Stomach (tissue), 9 donors: ENCODE data around the gene NTRK2. TPM values are rescaled to one million over a fixed set of nuclear protein-coding genes. Genes with fewer than 3 reads are reported as not detected.

Source experiments
- DNase-seq, 2 donors: peaks; one replicate each; pipeline versions ENCODE4 v3.0.0 to v3.0.0-alpha.2; 2013 to 2019
- H3K27ac ChIP-seq, 5 donors: fragments of 200-600 bp in 4 of 5; sonication (generic) in 4 of 5; one replicate each; pipeline ENCODE4 v1.5.1; 2013 to 2019; ENCODE audit warnings: mild to moderate bottlenecking in 1 of 5, moderate library complexity in 1 of 5
- H3K27me3 ChIP-seq, 3 donors: fragments of 200-600 bp; sonication (generic); one replicate each; pipeline ENCODE4 v1.5.1; 2017 to 2019; ENCODE audit warnings: mixed run types in 1 of 3
- H3K36me3 ChIP-seq, 4 donors: fragments of 200-600 bp; sonication (generic); 1 replicate in 3 of 4; 2 replicates in 1 of 4; pipeline ENCODE4 v1.5.1; 2016 to 2019
- H3K4me1 ChIP-seq, 4 donors: fragments of 200-600 bp; sonication (generic); one replicate each; pipeline ENCODE4 v1.5.1; 2016 to 2019
- H3K4me3 ChIP-seq, 4 donors: fragments of 200-600 bp; sonication (generic) in 3 of 4; one replicate each; pipeline ENCODE4 v1.5.1; 2016 to 2019; ENCODE audit warnings: mild to moderate bottlenecking in 1 of 4
- H3K9me3 ChIP-seq, 4 donors: fragments of 200-600 bp; sonication (generic); one replicate each; pipeline ENCODE4 v1.5.1; 2016 to 2019
- EP300 ChIP-seq: sonication (generic); formaldehyde crosslinking; IDR thresholded peaks from one replicate; pipeline ENCODE4 v1.6.1; 2017; ENCODE audit warnings: antibody characterized with exemption
- POLR2A ChIP-seq, 4 donors: fragments of 450-650 bp; IDR thresholded peaks; one replicate each; pipeline ENCODE4 v1.6.1; 2016; ENCODE audit warnings: antibody characterized with exemption in 4 of 4, control low read depth in 2 of 4, mild to moderate bottlenecking in 1 of 4, moderate library complexity in 1 of 4
- POLR2AphosphoS5 ChIP-seq, 3 donors: sonication (generic); formaldehyde crosslinking; IDR thresholded peaks; one replicate each; pipeline ENCODE4 v1.6.1; 2016; ENCODE audit warnings: antibody characterized with exemption in 3 of 3
- WGBS, 5 donors: extraction: QIAGEN DNeasy Blood & Tissue Kit in 3 of 5; methylation state at CpG; one replicate each; pipeline versions ENCODE4 v1.1.5 to v1.1.7; 2013 to 2018; 5-methylcytosine and 5-hydroxymethylcytosine counted together
- intact Hi-C: fragments of 100-400 bp; cut with DNase I; formaldehyde crosslinking; loops from one replicate; pipeline ENCODE4 v1.15.1; 2023; ENCODE audit warnings: low total_unique reads
- polyA plus RNA-seq, 3 donors: library from polyadenylated mRNA; stranded (reverse); fragments of 200-250 nt; gene quantifications; one replicate each; pipeline ENCODE4 v1.2.3, GENCODE V29; 2013
- total RNA-seq, 5 donors: library from RNA; depleted of rRNA; stranded (reverse); fragments of >200 nt; gene quantifications; one replicate each; pipeline versions ENCODE4 v1.1.0 to v1.2.3, GENCODE V29; 2014 to 2016
- TF ChIP-seq, protein P1 (sequence below), 7 experiments: fragments of 450-650 bp in 4 of 7; fragments of 200-600 bp in 3 of 7; sonication (generic) in 3 of 7; IDR thresholded peaks; one replicate each; pipeline ENCODE4 v1.5.1; 2016 to 2019; ENCODE audit warnings: antibody characterized with exemption in 7 of 7, control low read depth in 2 of 7, mild to moderate bottlenecking in 1 of 7
- donor health status: healthy with polysubstance abuse.
- donor health status: Bipolar disorder and iron deficiency.
- donor health status: healthy.

NTRK2 gene
- total and polyA plus RNA-seq, 8 donors: 0.06 to 8.8 (median 2.6) TPM

DNA sequence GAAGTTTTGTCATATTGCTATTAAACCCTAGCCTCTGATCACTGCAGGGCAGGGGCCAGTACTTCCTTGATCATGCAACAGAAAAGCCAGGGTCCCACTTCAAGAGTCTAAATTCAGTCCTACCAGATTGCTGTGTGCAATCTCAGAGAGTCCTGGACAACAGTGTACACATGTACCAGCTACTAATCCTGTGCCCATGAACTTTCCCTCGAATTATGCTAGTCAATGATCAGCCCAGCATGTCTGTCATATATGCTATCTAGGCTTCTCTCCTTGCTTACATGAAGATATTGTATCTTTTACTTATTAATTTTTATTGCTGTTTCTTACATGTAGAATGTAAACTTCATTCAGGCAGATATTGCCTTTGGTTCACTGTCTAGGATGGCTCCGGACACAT, 367.0 kb downstream of the NTRK2 start:
- 45 to 64% (median 49%) methylated on average over 2 of the region's 2 CpGs for WGBS, 5 donors
- no peaks in the 10 kb centered on the region for H3K9me3 ChIP-seq
- TF ChIP-seq POLR2AphosphoS5 (IDR thresholded peaks at IDR 0.05) (no peak), POLR2A (IDR thresholded peaks at IDR 0.05) (no peak), EP300 (no peak)
- TF ChIP-seq, protein P1, sequence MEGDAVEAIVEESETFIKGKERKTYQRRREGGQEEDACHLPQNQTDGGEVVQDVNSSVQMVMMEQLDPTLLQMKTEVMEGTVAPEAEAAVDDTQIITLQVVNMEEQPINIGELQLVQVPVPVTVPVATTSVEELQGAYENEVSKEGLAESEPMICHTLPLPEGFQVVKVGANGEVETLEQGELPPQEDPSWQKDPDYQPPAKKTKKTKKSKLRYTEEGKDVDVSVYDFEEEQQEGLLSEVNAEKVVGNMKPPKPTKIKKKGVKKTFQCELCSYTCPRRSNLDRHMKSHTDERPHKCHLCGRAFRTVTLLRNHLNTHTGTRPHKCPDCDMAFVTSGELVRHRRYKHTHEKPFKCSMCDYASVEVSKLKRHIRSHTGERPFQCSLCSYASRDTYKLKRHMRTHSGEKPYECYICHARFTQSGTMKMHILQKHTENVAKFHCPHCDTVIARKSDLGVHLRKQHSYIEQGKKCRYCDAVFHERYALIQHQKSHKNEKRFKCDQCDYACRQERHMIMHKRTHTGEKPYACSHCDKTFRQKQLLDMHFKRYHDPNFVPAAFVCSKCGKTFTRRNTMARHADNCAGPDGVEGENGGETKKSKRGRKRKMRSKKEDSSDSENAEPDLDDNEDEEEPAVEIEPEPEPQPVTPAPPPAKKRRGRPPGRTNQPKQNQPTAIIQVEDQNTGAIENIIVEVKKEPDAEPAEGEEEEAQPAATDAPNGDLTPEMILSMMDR (IDR thresholded peaks at IDR 0.05): no peak
- peaks cover 0 to 25% (median 0%) of the 10 kb centered on the region in 3 donors for H3K27me3 ChIP-seq
- no peak overlapping the region for H3K4me3 ChIP-seq
- no peak overlapping the region for H3K27ac ChIP-seq
- no peaks in the 10 kb centered on the region for H3K36me3 ChIP-seq
- H3K4me1 ChIP-seq: no peaks in the 10 kb centered on the region
- no peak for DNase-seq
- intact Hi-C loops: no loop called here

DNA sequence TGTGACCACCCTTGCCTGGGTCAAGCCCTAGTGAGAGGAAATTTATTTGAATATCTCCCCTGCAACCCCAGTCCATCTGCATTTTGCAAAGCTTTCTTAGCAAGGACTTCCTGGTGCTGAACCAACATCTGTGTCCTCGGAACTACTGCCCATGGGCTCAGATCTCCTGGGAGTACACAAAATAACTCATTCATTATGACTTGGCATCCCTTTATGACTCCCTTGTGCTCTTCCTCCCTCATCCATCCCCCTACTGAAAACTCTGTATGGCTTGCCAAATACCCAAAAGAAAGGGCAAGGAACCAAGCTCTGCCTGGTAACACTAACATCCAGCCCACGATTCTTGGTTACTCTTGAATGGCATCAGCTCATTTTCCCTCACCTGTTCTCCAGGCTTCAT, 368.5 kb downstream of the NTRK2 start:
- H3K36me3 ChIP-seq: no peaks in the 10 kb centered on the region
- no peaks in the 10 kb centered on the region for H3K4me1 ChIP-seq
- no peak overlapping the region for H3K4me3 ChIP-seq
- 66 to 79% (median 67%) methylated on average over 2 of the region's 2 CpGs for WGBS, 5 donors
- no peak for DNase-seq
- no peak overlapping the region for H3K27ac ChIP-seq
- no peaks in the 10 kb centered on the region for H3K9me3 ChIP-seq
- intact Hi-C loops: no loop called here
- no peak for TF ChIP-seq EP300
- no peak for TF ChIP-seq POLR2AphosphoS5 (IDR thresholded peaks at IDR 0.05)
- no peak for TF ChIP-seq POLR2A (IDR thresholded peaks at IDR 0.05)
- peaks cover 0 to 25% (median 0%) of the 10 kb centered on the region in 3 donors for H3K27me3 ChIP-seq

DNA sequence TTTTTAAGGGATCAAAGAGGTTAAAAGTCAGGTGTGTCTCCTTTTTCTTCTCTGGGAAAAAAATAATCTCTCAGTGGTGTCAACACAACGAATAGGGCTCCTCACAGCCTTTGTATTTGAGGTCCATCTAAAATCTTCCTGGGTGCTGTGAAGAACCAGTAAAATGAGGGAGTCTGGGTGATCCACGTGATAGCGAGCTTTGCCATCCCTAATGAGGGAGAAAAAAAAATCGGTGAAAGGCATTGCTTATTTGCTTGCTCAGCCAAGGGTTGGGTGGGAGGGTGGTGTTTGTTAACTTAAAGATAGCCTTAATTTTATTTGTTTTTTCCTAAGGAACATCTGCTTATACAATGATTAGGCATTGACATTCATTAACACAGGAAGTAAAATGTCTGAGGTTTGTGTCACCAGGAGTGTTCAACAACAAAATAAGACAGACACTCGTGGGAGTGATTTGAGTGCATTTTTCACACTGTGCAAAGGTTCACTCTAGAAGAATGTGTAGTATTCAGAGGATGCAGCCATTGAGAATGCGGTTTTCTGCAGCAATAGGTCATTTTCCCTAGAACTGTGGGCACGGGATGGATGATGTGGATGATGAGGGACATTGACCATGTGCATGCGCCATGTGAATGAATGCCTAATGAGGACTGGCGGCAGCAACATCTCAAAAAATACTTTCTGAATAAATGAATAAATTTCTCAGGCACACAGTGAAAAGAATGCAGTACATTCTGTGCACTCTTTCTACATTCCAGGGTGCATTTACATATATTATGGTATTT, 369.5 kb downstream of the NTRK2 start:
- WGBS, 5 donors: 44 to 55% (median 50%) methylated on average over 9 of the region's 9 CpGs
- Histone ChIP-seq H3K36me3 (no peaks in the 10 kb centered on the region), H3K9me3 (no peaks in the 10 kb centered on the region), H3K27ac (no peak overlapping the region), H3K4me1 (no peaks in the 10 kb centered on the region), H3K4me3 (no peak overlapping the region), H3K27me3 (peaks cover 0 to 25% (median 0%) of the 10 kb centered on the region in 3 donors)
- no peak for DNase-seq
- TF ChIP-seq, protein P1 (IDR thresholded peaks at IDR 0.05): no peak
- TF ChIP-seq POLR2AphosphoS5 (IDR thresholded peaks at IDR 0.05): no peak
- no peak for TF ChIP-seq EP300
- no peak for TF ChIP-seq POLR2A (IDR thresholded peaks at IDR 0.05)
- intact Hi-C loops: no loop called here

DNA sequence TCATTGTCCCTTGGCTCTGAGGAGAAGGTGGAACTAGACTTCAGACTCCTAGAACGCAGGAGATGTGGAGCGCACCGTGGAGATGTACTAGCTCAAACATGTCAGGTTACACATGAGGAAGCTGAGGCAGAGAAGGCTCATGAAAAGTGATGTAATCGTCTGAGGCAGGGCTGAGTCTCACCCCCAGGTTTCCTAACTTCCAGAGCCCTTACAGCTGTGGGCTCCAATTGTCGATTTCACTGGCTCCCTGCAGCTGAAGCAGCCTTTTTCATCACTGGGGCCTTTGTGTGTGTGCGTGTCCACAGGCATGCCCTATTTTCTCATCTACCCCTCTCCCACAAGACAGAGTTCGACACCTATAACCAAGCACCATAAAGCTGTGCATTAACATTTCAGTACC, 370.6 kb downstream of the NTRK2 start:
- Histone ChIP-seq H3K4me1 (no peaks in the 10 kb centered on the region), H3K27me3 (peaks cover 0 to 25% (median 0%) of the 10 kb centered on the region in 3 donors), H3K4me3 (no peak overlapping the region), H3K9me3 (no peaks in the 10 kb centered on the region), H3K27ac (no peak overlapping the region), H3K36me3 (no peaks in the 10 kb centered on the region)
- no peak for DNase-seq
- 73 to 84% (median 83%) methylated on average over 7 of the region's 7 CpGs for WGBS, 5 donors
- intact Hi-C loops: no loop called here
- TF ChIP-seq EP300: no peak
- no peak for TF ChIP-seq POLR2AphosphoS5 (IDR thresholded peaks at IDR 0.05)

DNA sequence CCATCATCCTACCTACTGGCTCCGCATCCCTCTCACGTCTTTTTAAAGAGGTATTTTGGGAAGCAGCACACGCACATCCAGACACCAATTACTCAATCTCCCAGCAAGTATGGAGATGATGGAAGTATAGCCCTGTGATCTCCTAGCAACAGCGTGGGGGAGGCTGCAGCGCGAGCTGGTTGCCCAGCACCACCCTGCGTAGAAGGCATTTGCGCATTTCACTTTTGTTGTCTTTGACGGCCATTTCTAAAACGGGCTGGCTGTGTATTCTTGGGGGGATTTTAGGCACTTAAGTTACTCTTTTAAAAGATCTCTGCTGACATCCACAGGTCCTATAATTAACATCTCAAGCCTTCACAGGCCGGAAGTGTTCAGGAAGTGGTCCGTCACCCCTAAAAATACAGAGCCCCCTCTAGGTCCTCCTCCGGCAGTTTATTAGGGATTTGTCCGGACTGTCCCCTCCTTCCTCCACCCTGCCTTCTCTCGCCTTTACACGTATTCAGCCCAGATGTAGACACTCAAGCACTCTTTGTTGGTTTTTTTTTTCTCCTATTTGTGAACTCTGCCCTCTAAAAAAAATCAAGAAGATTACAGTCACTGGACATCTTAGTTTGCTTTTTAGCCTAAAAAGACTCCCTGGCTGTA, 371.4 kb downstream of the NTRK2 start:
- no peak overlapping the region for H3K27ac ChIP-seq
- no peaks in the 10 kb centered on the region for H3K36me3 ChIP-seq
- H3K27me3 ChIP-seq: peaks cover 0 to 25% (median 0%) of the 10 kb centered on the region in 3 donors
- TF ChIP-seq EP300 (no peak), POLR2A (IDR thresholded peaks at IDR 0.05) (no peak), POLR2AphosphoS5 (IDR thresholded peaks at IDR 0.05) (no peak)
- TF ChIP-seq, protein P1 (IDR thresholded peaks at IDR 0.05): no peak
- H3K9me3 ChIP-seq: no peaks in the 10 kb centered on the region
- peak in 1 of 2 donors; percentile 78 for DNase-seq
- no peak overlapping the region for H3K4me3 ChIP-seq
- 16 to 38% (median 36%) methylated on average over 16 of the region's 16 CpGs for WGBS, 5 donors
- intact Hi-C loops: no loop called here
- no peaks in the 10 kb centered on the region for H3K4me1 ChIP-seq
